ENCODE measurements around the gene PAWR. TPM values are rescaled to one million over a fixed set of nuclear protein-coding genes. Genes with fewer than 3 reads are reported as not detected.

Gene PAWR
- total RNA-seq, 3 donors from 2014 or later (not counting 1 experiment from before 2014, with no cell fraction given) = 3.2 to 8.1 (median 5.3) TPM

DNA sequence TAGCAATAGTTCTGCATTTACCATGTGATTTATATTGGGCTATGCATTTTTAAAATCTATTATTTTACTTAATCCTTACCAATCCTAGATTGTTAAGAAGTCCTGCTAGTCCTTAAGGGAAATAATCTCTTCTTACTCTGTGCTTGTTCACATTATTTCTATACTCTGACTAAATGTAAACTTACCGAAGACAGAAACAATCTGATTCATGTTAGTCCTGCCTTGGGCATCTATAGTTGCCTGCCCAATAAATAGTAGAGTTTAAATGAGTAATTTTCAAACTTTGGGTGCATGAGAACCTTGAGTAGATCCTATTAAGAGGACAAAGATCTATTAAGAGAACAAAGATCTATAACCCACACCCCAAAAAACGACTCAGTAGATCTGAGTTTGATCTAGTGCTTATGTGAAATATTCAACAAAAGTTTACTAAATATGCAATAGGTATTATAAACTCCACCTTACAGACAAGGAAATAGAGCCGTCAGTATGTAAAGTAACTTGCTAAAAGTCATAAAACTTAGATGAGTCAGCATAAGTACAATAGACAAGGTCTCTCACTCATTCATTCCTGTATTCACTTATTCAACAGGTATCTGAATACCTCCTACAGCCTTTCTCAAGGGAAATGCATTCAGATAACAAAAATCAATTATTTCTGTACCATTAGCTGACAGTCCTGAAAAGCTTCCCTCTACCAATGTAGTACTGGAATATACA, 127.6 kb downstream of the PAWR start:
- WGBS (ENCODE audit: insufficient coverage) = 70% methylated on average over 2 of the region's 3 CpGs
- H3K4me1 ChIP-seq (ENCODE audit: control insufficient read depth, insufficient read depth, low read length) = peaks cover 5% of the 10 kb centered on the region
- TF ChIP-seq, protein P1, sequence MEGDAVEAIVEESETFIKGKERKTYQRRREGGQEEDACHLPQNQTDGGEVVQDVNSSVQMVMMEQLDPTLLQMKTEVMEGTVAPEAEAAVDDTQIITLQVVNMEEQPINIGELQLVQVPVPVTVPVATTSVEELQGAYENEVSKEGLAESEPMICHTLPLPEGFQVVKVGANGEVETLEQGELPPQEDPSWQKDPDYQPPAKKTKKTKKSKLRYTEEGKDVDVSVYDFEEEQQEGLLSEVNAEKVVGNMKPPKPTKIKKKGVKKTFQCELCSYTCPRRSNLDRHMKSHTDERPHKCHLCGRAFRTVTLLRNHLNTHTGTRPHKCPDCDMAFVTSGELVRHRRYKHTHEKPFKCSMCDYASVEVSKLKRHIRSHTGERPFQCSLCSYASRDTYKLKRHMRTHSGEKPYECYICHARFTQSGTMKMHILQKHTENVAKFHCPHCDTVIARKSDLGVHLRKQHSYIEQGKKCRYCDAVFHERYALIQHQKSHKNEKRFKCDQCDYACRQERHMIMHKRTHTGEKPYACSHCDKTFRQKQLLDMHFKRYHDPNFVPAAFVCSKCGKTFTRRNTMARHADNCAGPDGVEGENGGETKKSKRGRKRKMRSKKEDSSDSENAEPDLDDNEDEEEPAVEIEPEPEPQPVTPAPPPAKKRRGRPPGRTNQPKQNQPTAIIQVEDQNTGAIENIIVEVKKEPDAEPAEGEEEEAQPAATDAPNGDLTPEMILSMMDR (IDR thresholded peaks at IDR 0.05) = no peak
- Mint-ChIP-seq H3K9me3 (no peaks in the 10 kb centered on the region), H3K27me3 (ENCODE audit: low read depth in 2 of 2) (no peaks in the 10 kb centered on the region), H3K36me3 (no peaks in the 10 kb centered on the region), H3K4me1 (peaks cover 6 to 14% of the 10 kb centered on the region in 2 donors), H3K27ac (no peak overlapping the region), H3K4me3 (no peak overlapping the region)
- H3K9me3 ChIP-seq (ENCODE audit: control insufficient read depth, insufficient read depth, low read length) = no peaks in the 10 kb centered on the region
- no peaks in the 10 kb centered on the region for H3K36me3 ChIP-seq (ENCODE audit: control insufficient read depth, insufficient read depth, low read length)
- ATAC-seq (no peak), DNase-seq (no peak)
- H3K27ac ChIP-seq (ENCODE audit: low read length) = no peak overlapping the region
- H3K4me3 ChIP-seq (ENCODE audit: low read length) = no peak overlapping the region
- intact Hi-C loops (cut with micrococcal nuclease) = no loop called here
- no peaks in the 10 kb centered on the region for H3K27me3 ChIP-seq (ENCODE audit: control insufficient read depth, insufficient read depth, low read length)

DNA sequence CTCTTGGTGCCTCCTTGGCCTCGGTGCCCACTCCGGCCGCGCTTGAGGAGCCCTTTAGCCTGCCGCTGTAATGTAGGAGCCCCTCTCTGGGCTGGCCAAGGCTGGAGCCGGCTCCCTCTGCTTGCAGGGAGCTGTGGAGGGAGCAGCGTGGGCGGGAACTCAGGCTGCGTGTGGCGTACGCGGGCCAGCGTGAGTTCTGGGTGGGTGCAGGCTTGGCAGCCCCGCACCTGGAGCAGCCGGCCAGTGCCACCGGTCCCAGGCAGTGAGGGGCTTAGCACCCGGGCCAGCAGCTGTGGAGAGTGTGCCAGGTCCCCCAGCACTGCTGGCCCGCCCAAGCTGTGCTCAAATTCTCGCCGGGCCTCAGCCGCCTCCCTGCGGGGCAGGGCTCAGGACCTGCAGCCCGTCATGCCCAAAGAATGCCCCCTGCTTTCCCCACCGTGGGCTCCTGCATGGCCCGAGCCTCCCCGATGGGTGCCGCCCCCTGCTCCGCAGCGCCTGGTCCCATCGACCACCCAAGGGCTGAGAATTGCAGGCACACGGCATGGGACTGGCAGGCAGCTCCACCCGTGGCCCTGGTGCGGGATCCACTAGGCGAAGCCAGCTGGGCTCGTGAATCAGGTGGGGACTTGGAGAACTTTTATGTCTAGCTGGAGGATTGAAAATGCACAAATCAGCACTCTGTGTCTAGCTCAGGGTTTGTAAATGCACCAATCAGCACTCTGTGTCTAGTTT, 129.2 kb downstream of the PAWR start:
- Mint-ChIP-seq H3K9me3 (no peaks in the 10 kb centered on the region), H3K4me3 (no peak overlapping the region), H3K27ac (no peak overlapping the region), H3K4me1 (peaks cover 6 to 10% of the 10 kb centered on the region in 2 donors), H3K36me3 (no peaks in the 10 kb centered on the region), H3K27me3 (ENCODE audit: low read depth in 2 of 2) (no peaks in the 10 kb centered on the region)
- Histone ChIP-seq H3K4me1 (ENCODE audit: control insufficient read depth, insufficient read depth, low read length) (peaks cover 5% of the 10 kb centered on the region), H3K27me3 (ENCODE audit: control insufficient read depth, insufficient read depth, low read length) (no peaks in the 10 kb centered on the region), H3K36me3 (ENCODE audit: control insufficient read depth, insufficient read depth, low read length) (no peaks in the 10 kb centered on the region), H3K27ac (ENCODE audit: low read length) (no peak overlapping the region), H3K4me3 (ENCODE audit: low read length) (no peak overlapping the region), H3K9me3 (ENCODE audit: control insufficient read depth, insufficient read depth, low read length) (no peaks in the 10 kb centered on the region)
- intact Hi-C loops (cut with micrococcal nuclease) = no loop called here
- DNase-seq (no peak), ATAC-seq (no peak)
- TF ChIP-seq, protein P1 (IDR thresholded peaks at IDR 0.05) = no peak
- WGBS (ENCODE audit: insufficient coverage) = 95% methylated on average over 35 of the region's 35 CpGs

DNA sequence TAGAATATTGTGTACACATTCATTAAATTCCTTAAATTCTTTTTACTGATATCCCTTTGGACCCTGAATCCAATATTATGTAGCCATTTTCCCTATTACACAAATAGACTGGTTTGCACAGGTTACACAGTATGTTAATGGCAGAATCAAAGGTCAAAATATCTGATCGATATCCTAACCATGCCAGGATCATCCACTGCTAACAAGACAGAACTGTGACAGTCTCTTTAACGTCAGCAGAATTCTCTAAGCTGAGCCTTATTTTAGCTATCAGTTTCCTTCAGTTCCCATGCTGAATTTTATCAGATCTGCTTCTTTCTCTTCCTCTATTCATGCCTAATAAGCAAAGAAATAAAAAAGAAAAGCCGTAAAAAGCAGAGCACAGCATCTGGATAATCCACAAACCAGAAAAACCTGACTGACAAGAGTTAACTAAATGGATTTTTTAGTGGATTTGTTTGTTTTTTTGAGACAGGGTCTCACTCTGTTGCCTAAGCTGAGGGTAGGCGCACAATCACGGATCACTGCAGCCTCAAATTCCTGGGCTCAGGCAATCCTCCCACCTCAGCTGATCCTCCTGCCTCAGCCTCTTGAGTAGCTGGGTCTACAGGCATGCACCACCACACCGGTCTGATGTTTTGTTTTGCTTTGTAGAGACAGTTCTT, 130.4 kb downstream of the PAWR start:
- Mint-ChIP-seq H3K27me3 (ENCODE audit: low read depth in 2 of 2) (no peaks in the 10 kb centered on the region), H3K36me3 (no peaks in the 10 kb centered on the region), H3K9me3 (no peaks in the 10 kb centered on the region), H3K4me3 (no peak overlapping the region), H3K4me1 (peaks cover 0 to under 1% of the 10 kb centered on the region in 2 donors), H3K27ac (no peak overlapping the region)
- ATAC-seq (no peak), DNase-seq (no peak)
- WGBS (ENCODE audit: insufficient coverage) = 95% methylated on average over 6 of the region's 6 CpGs
- Histone ChIP-seq H3K27me3 (ENCODE audit: control insufficient read depth, insufficient read depth, low read length) (no peaks in the 10 kb centered on the region), H3K4me1 (ENCODE audit: control insufficient read depth, insufficient read depth, low read length) (no peaks in the 10 kb centered on the region), H3K9me3 (ENCODE audit: control insufficient read depth, insufficient read depth, low read length) (no peaks in the 10 kb centered on the region), H3K36me3 (ENCODE audit: control insufficient read depth, insufficient read depth, low read length) (no peaks in the 10 kb centered on the region), H3K27ac (ENCODE audit: low read length) (no peak overlapping the region), H3K4me3 (ENCODE audit: low read length) (no peak overlapping the region)
- TF ChIP-seq, protein P1 (IDR thresholded peaks at IDR 0.05) = no peak
- intact Hi-C loops (cut with micrococcal nuclease) = no loop called here

Measured in natural killer cell (primary cell).